DND-41 (cell line): Measurements from ENCODE around the gene PTPRU.

Experiments
- ATAC-seq: fragments of 200-7000 bp; cut with Tn5 transposase; 3 replicates; pipeline ENCODE4 v1.9.1; 2021; ENCODE audit warnings: low read depth; ENCODE audit not compliant: insufficient read depth
- DNase-seq: peaks from one replicate; pipeline ENCODE4 v3.0.0-alpha.2; 2020
- H2AFZ ChIP-seq: 2 replicates; pipeline ENCODE4 v1.6.0; 2012; ENCODE audit warnings: low read depth, low read length
- H3K27ac ChIP-seq: 2 replicates; pipeline ENCODE4 v1.5.1; 2012; ENCODE audit warnings: low read length, inconsistent platforms
- H3K27me3 ChIP-seq: fragments of 200-600 bp; sonication (generic); 2 replicates; pipeline ENCODE4 v1.6.0; 2012; ENCODE audit warnings: low read length, mild to moderate bottlenecking, inconsistent platforms; ENCODE audit not compliant: insufficient read depth, poor library complexity
- H3K36me3 ChIP-seq: 2 replicates; pipeline ENCODE4 v1.5.1; 2012; ENCODE audit warnings: low read length, inconsistent platforms; ENCODE audit not compliant: insufficient read depth
- H3K4me1 ChIP-seq: 2 replicates; pipeline ENCODE4 v1.5.1; 2012; ENCODE audit warnings: mild to moderate bottlenecking, low read length; ENCODE audit not compliant: insufficient read depth
- H3K4me2 ChIP-seq: 2 replicates; pipeline ENCODE4 v1.6.0; 2012; ENCODE audit warnings: mild to moderate bottlenecking, moderate library complexity, low read length, inconsistent platforms; ENCODE audit not compliant: insufficient read depth
- H3K4me3 ChIP-seq, 2 experiments: fragments of 200-600 bp in 1 of 2; shearing (Covaris generic) in 1 of 2; 2 replicates each; pipeline ENCODE4 v1.5.1; 2012 to 2016; ENCODE audit warnings: inconsistent platforms in 2 of 2, low read length in 2 of 2, mild to moderate bottlenecking in 2 of 2, low read depth in 1 of 2, moderate library complexity in 1 of 2
- H3K79me2 ChIP-seq: 2 replicates; pipeline ENCODE4 v1.6.0; 2012; ENCODE audit warnings: low read length, inconsistent platforms; ENCODE audit not compliant: insufficient read depth
- H3K9ac ChIP-seq: 2 replicates; pipeline ENCODE4 v1.6.0; 2012; ENCODE audit warnings: low read depth, mild to moderate bottlenecking, inconsistent platforms, low read length, moderate library complexity
- H3K9me3 ChIP-seq: 2 replicates; pipeline ENCODE4 v1.5.1; 2012; ENCODE audit warnings: low read length, moderate library complexity, mild to moderate bottlenecking, inconsistent platforms; ENCODE audit not compliant: insufficient read depth, severe bottlenecking
- H4K20me1 ChIP-seq: 2 replicates; pipeline ENCODE4 v1.6.0; 2012; ENCODE audit warnings: low read length; ENCODE audit not compliant: insufficient read depth
- CTCF ChIP-seq: IDR thresholded peaks from 2 replicates; pipeline ENCODE4 v1.5.1; 2012; ENCODE audit warnings: borderline replicate concordance, low read length, moderate library complexity, mild to moderate bottlenecking; ENCODE audit not compliant: poor library complexity, severe bottlenecking; ENCODE audit errors: extremely low read depth
- EZH2 ChIP-seq: IDR thresholded peaks from 3 replicates; pipeline ENCODE4 v1.6.1; 2012; ENCODE audit warnings: borderline replicate concordance, low read depth, mild to moderate bottlenecking, moderate library complexity, low read length, inconsistent platforms; ENCODE audit not compliant: severe bottlenecking

The PTPRU gene

GRCh38 chr1:29255134-29255666, 18.9 kb downstream of the PTPRU start:
- Histone ChIP-seq H3K27ac (no peak overlapping the region), H3K27me3 (peaks cover 25% of the 10 kb centered on the region)
- no peak for ATAC-seq

GRCh38 chr1:29256394-29256793, 20.1 kb downstream of the PTPRU start:
- DNase-seq = no peak
- Histone ChIP-seq H4K20me1 (peaks cover 4% of the 10 kb centered on the region; the same call in 1 of the 2 replicates), H3K36me3 (no peaks in the 10 kb centered on the region), H3K9me3 (no peaks in the 10 kb centered on the region), H2AFZ (no peak overlapping the region), H3K4me2 (no peak overlapping the region), H3K79me2 (no peaks in the 10 kb centered on the region), H3K4me3 (no peak overlapping the region), H3K4me1 (peaks cover 5% of the 10 kb centered on the region), H3K9ac (no peak overlapping the region), H3K27me3 (peaks cover 30% of the 10 kb centered on the region), H3K27ac (no peak overlapping the region)
- no peak for TF ChIP-seq EZH2
- no peak for TF ChIP-seq CTCF
- ATAC-seq = peak; percentile 39; the same call in 2 of the 3 replicates

More at GRCh38 chr1:29255134-29255666, 18.9 kb downstream of the PTPRU start:
- DNase-seq = no peak
- TF ChIP-seq CTCF (no peak), EZH2 (no peak)
- Histone ChIP-seq H3K9ac (no peak overlapping the region), H3K9me3 (no peaks in the 10 kb centered on the region), H4K20me1 (peaks cover 4% of the 10 kb centered on the region; the same call in 1 of the 2 replicates), H3K4me2 (no peak overlapping the region), H3K36me3 (no peaks in the 10 kb centered on the region), H3K79me2 (no peaks in the 10 kb centered on the region), H2AFZ (no peak overlapping the region), H3K4me3 (no peak overlapping the region), H3K4me1 (peaks cover 10% of the 10 kb centered on the region)

GRCh38 chr1:29256979-29257804, 20.9 kb downstream of the PTPRU start:
- ATAC-seq (no peak), DNase-seq (peak; percentile 29)
- H3K79me2 ChIP-seq = no peaks in the 10 kb centered on the region
- H3K27me3 ChIP-seq = peaks cover 30% of the 10 kb centered on the region
- no peaks in the 10 kb centered on the region for H3K9me3 ChIP-seq
- peaks cover 4% of the 10 kb centered on the region; the same call in 1 of the 2 replicates for H4K20me1 ChIP-seq
- no peak overlapping the region for H2AFZ ChIP-seq
- H3K4me1 ChIP-seq = peaks cover 5% of the 10 kb centered on the region
- no peak overlapping the region for H3K27ac ChIP-seq
- no peak overlapping the region for H3K4me3 ChIP-seq
- H3K36me3 ChIP-seq = no peaks in the 10 kb centered on the region
- no peak overlapping the region for H3K9ac ChIP-seq
- H3K4me2 ChIP-seq = no peak overlapping the region
- no peak for TF ChIP-seq CTCF
